ENCODE data around the gene AJM1.

- TF ChIP-seq POLR2AphosphoS5 (IDR thresholded peaks at IDR 0.05; ENCODE audit: low read depth, low read length) = no peak
- no peak for TF ChIP-seq TAF1 (IDR thresholded peaks at IDR 0.05; ENCODE audit: borderline replicate concordance, low read depth, low read length)
- no peak for TF ChIP-seq POLR2A (IDR thresholded peaks at IDR 0.05; ENCODE audit: low read depth, low read length)
Measured at GRCh38 chr9:136832581-136832980, 9.7 kb upstream of the AJM1 start.
